ENCODE results near the gene NEK8. TPM values are rescaled to one million over a fixed set of nuclear protein-coding genes. Genes with fewer than 3 reads are reported as not detected.
A peak's percentile ranks its signal among the peaks of the same experiment; 100 is the strongest.

Gene NEK8
- total RNA-seq, 2 donors from 2014 or later, result 2.9 to 18.5 TPM

GRCh38 chr17:28716740-28717577, 11.6 kb upstream of the NEK8 start:
- H3K9me3 ChIP-seq, result no peaks in the 10 kb centered on the region
- peaks cover 0 to 6% of the 10 kb centered on the region in 2 donors for H3K27me3 ChIP-seq
- no peak overlapping the region for H3K4me3 ChIP-seq
- TF ChIP-seq POLR2A (IDR thresholded peaks at IDR 0.05), result no peak
- TF ChIP-seq CTCF (IDR thresholded peaks at IDR 0.05), result no peak
- peaks cover 24% of the 10 kb centered on the region for H3K4me1 ChIP-seq
- no peak for DNase-seq
- intact Hi-C loops (cut with DNase I), result no loop called here
- peak overlapping the region in 3 of 4 donors; percentile 38 to 77 (median 76) for H3K27ac ChIP-seq
- no peak for ATAC-seq
- 26 to 91% methylated on average over 10 to 61 of the region's 63 CpGs for WGBS, 2 donors
- H3K36me3 ChIP-seq (replicated peaks in 1 of 2; ENCODE audit: insufficient read depth in 1 of 2, low read depth in 2 of 2), result no peaks in the 10 kb centered on the region

- ATAC-seq (no peak), DNase-seq (peak in 3 of 4 donors; percentile 31 to 48 (median 40))
- H3K27me3 ChIP-seq, result peaks cover 0 to 6% of the 10 kb centered on the region in 2 donors
- intact Hi-C loops (cut with DNase I), result no loop called here
- H3K36me3 ChIP-seq (replicated peaks in 1 of 2; ENCODE audit: insufficient read depth in 1 of 2, low read depth in 2 of 2), result peaks cover 3 to 7% of the 10 kb centered on the region in 2 donors
- H3K4me1 ChIP-seq, result peaks cover 29% of the 10 kb centered on the region
- H3K27ac ChIP-seq, result peak within 1 kb of the TSS; percentile 38 to 77 (median 74)
- WGBS, 2 donors, result 27 to 58% methylated on average over 8 to 59 of the region's 60 CpGs
- H3K4me3 ChIP-seq, result no peak within 1 kb of the TSS
- TF ChIP-seq CTCF (IDR thresholded peaks at IDR 0.05) (no peak), POLR2A (IDR thresholded peaks at IDR 0.05) (peak in 1 of 3 donors; percentile 3)
- no peaks in the 10 kb centered on the region for H3K9me3 ChIP-seq
Measured at GRCh38 chr17:28717578-28718332, 10.8 kb upstream of the NEK8 start, which contains the start of gene RAB34. Gene RAB34, minus strand, starts transcription at chr17:28717868. Its CDS starts 602 bp downstream, at chr17:28717266.

GRCh38 chr17:28718333-28719020, 10.1 kb upstream of the NEK8 start:
- intact Hi-C loops (cut with DNase I), result no loop called here
- Histone ChIP-seq H3K4me3 (no peak overlapping the region), H3K9me3 (no peaks in the 10 kb centered on the region), H3K4me1 (peaks cover 30% of the 10 kb centered on the region), H3K27ac (peak overlapping the region in 3 of 4 donors; percentile 71 to 77 (median 76)), H3K27me3 (peaks cover 0 to 6% of the 10 kb centered on the region in 2 donors), H3K36me3 (replicated peaks in 1 of 2; ENCODE audit: insufficient read depth in 1 of 2, low read depth in 2 of 2) (peaks cover 8 to 14% of the 10 kb centered on the region in 2 donors)
- ATAC-seq, result no peak
- no peak for DNase-seq
- WGBS, 2 donors, result 62 to 79% methylated on average over 18 of the region's 18 CpGs
- TF ChIP-seq CTCF (IDR thresholded peaks at IDR 0.05) (no peak), POLR2A (IDR thresholded peaks at IDR 0.05) (no peak)

GRCh38 chr17:28719021-28719433, 9.6 kb upstream of the NEK8 start:
- TF ChIP-seq CTCF (IDR thresholded peaks at IDR 0.05), result no peak
- no peak for TF ChIP-seq POLR2A (IDR thresholded peaks at IDR 0.05)
- Histone ChIP-seq H3K4me1 (peaks cover 31% of the 10 kb centered on the region), H3K9me3 (no peaks in the 10 kb centered on the region), H3K27me3 (peaks cover 0 to 6% of the 10 kb centered on the region in 2 donors), H3K27ac (peak overlapping the region; percentile 71 to 77 (median 74)), H3K36me3 (replicated peaks in 1 of 2; ENCODE audit: insufficient read depth in 1 of 2, low read depth in 2 of 2) (peaks cover 14 to 20% of the 10 kb centered on the region in 2 donors), H3K4me3 (no peak overlapping the region)
- ATAC-seq (no peak), DNase-seq (no peak)
- intact Hi-C loops (cut with DNase I), result no loop called here
- WGBS, 2 donors, result 26 to 32% methylated on average over 18 of the region's 18 CpGs

All from body of pancreas (tissue), 4 donors.